HG02763 (cell line): ENCODE results near the gene GBF1.

Experiments
- ATAC-seq: cut with Tn5 transposase; IDR thresholded peaks from one replicate; pipeline ENCODE4 v1.9.1; 2021; ENCODE audit warnings: mild to moderate bottlenecking, moderate library complexity; ENCODE audit not compliant: unreplicated experiment

GBF1 gene

DNA sequence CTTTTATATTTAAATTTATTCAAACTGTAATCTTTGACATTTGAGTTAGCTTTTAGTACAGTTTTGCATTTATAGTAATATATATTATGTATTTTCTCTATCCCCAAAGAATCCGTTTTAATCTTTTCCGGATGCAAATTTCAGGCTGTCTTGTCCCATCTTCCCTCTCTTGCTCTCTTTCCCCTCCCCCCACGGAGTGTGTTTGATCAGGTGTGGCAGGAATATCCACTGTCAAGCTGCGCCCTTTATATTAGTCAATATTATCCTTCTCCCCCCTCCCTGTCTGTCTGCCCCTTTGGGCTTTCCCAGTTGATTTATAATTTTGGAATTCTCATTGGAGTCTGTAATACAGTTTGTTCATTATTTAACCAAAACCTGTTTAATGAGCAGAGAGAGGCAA, 19.0 kb downstream of the GBF1 start:
- ATAC-seq: no peak

- ATAC-seq: no peak
These were observed 21.3 kb downstream of the GBF1 start for GRCh38 chr10:102266670-102267069.

DNA sequence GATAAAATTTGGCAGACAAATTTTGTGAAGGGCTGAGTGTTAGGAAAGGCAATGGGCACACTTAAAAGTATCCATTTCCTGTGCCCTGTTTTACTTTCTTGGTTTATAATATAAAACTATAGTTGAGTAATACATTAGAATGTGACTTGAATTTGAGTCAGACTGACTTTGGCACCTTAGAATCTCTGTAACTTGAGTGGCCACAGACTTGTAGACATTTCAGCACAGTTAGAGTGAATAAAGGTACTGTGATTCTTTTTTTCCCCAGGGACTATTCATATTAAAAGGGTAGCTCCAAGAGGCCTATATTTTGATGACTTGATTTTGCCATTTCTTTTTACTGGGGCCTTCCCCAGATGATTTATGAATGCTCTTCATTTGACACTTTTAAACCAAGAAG, 22.4 kb downstream of the GBF1 start:
- no peak for ATAC-seq

- ATAC-seq: no peak
These were observed 23.1 kb downstream of the GBF1 start for GRCh38 chr10:102268375-102268888.

- no peak for ATAC-seq
These were observed 23.7 kb downstream of the GBF1 start for GRCh38 chr10:102269017-102269416.

DNA sequence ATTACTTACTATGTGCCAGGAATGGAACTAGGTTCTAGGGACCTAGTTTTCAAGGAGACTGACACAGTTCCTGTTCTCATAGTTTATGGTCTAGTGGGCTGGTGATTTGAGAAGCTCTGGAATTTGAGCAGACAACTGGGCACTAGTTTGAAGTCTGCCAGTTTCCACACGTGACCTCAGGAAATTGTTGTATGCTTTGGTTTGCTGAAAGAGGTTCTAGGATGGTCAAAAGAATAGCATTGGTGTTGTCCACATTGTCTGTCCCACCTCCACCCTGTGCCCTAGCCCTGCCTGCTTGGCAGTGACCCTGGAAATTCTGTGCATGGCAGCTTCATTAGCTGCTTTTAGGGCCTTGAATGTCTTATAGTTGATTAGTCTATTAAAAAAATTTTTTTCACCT, 28.7 kb downstream of the GBF1 start:
- ATAC-seq: no peak

GRCh38 chr10:102275343-102275742, 30.0 kb downstream of the GBF1 start:
- ATAC-seq: no peak

DNA sequence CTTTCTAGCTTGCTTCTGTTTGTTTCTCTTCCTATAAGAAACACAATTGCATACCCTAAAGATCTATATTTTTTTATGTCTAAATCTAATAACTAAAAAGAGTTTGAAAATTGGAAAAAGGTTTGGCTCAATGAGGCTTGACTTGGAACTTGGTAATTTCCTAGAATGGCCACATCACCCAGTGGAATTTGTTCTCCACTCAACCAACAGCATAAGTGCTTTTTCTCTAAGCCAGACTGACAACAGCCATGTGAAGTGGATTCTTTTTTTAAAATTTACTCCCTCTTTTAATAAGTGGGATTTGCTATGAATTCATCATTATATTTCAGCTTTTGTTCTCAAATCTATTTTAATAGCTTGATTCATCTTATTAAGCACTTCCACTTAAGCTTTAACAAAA, 33.8 kb downstream of the GBF1 start:
- no peak for ATAC-seq

DNA sequence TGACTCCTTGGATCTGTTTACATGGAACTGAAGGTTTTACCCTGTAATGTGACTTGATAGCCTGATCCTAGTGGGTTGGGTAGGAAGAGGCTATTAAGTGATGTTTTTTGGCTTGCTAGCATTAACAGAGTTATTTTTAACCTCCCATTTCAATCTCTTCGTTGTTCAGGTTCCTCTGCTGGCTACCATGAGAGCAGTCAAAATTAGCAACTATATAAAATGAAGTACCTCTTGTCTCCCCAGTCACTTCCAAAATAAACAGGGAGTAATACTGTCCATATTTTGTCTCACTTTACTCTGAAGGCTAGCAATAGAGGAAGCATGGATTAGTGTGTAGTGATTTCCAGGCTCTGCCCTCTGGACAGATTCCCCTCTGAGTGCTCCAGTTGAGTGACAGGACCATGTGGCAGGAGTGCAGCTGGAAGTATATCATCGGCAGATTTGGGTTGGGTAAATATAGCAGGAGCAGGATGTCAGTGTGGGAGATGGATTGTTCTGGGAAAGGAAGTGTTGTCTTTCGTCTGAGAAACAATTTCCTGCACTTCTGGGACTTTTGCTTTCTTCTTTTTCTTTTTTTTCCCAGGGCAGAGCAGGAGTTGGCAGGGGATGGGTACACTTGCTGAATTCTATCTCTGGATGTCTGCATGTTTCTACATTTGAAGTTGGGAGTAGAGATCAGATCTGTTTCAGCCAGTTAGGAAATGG, 35.2 kb downstream of the GBF1 start:
- ATAC-seq: no peak

DNA sequence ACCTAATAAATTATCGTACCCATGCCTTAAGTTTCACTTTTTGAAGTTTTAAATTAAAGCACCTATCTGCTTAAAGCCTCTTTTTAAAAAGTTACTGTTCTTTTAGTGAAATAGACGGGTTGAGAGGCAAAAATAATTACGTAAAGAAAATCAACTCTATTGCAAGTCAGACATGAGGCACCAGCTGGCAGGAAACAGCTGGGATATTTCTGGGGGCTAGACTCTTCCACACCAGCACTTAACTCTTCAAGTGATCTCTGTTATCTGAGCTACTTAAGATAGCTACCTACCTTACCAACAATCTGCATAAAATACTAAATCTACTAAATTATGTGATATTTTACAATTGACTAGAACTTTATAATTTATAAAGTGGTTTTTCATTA, 35.8 kb downstream of the GBF1 start:
- no peak for ATAC-seq

- ATAC-seq: no peak
These were observed 38.2 kb downstream of the GBF1 start for GRCh38 chr10:102283488-102283887.

- ATAC-seq: no peak
These were observed 38.6 kb downstream of the GBF1 start for GRCh38 chr10:102283890-102284289.

DNA sequence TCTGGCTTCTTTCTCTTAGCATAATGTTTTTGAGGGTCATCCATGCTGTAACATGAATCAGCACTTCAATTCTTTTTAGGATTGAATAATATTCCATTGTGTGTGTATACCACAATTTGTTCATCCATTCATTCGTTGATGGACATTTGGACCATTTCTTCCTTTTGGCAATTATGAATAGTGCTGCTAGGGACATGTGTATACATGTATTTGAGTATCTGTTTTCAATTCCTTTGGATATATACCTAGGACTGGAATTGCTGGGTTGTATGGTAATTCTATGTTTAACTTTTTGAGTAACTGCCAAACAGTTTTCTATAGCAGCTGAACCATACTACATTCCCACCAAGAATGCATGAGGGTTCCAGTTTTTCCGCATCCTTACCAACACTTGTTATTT, 39.2 kb downstream of the GBF1 start:
- no peak for ATAC-seq

DNA sequence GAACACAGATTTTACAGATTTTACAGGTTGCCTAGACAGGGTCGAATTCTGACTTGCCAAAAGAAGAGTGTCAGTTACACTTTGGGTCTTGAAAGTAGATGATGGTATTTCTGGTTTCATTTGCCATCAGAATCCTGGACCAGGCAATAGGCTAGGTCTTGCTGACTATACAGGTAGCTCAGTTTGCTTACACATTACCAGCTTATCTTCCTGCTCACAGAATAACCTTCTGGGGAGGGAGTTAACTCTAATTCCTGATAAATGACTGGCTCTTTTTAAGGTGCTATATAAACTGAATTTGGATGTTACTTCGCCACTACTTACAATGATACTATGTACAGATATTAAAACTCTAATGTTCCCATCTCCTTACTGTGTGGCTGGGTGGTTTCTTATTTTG, 39.8 kb downstream of the GBF1 start:
- no peak for ATAC-seq

GRCh38 chr10:102286216-102286615, 40.9 kb downstream of the GBF1 start:
- no peak for ATAC-seq

DNA sequence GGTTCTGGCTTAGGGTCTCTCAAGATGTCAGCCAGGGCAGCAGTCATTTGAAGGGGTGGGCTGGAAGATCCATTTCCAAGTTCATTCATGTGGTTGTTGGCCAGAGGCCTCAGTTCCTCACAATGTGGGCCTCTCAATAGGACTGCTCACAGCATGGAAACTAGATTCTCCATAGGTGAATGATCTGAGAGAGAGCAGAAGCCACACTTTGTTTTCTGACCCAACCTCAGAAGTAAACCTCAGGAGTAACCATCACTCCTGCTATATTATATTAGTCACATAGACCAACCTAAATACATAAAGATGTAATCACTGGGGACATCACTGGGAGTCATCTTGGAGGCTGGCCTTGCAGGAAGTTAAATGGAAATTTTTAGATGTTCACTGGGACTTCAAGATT, 42.2 kb downstream of the GBF1 start:
- ATAC-seq: no peak

GRCh38 chr10:102287991-102288390, 42.7 kb downstream of the GBF1 start:
- no peak for ATAC-seq

DNA sequence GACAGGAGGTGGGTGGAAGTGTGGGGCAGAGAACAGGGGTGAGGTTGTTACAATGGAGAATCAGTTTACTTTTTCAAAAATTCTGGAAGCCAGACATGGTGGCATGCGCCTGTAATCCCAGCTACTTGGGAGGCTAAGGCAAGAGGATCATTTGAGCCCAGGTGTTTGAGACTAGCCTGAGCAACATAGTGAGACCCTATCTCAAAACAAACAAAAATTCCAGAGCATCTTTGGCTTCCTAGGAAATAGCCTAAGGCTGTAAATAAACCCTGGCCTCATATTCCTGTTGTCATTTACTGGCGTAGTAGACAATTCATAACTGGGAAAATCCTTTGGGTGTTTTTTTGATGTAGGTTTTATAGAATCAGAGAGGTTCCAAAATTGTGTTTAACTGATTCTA, 44.0 kb downstream of the GBF1 start:
- ATAC-seq: no peak

- no peak for ATAC-seq
These were observed 44.5 kb downstream of the GBF1 start for GRCh38 chr10:102289840-102290239.

GRCh38 chr10:102291221-102291905, 46.0 kb downstream of the GBF1 start:
- no peak for ATAC-seq

DNA sequence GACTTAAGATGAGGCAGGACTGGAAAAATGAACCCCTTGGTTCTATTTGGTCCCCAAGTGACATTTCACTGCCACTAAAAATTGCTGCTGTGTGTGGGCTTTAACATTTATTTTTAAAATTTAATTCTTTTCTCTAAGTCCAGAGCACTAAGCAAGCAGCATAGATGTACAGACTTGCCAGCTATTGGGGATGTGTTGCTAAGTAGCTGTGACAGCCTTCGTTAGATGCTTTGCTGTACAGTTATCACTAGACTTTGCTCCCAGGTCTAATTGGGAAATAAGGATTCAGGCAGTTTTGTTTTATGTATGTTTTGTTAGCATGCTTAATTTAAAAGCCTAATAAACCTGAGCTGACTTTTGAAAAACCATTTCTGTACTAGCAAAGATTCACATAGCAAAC, 51.8 kb downstream of the GBF1 start:
- no peak for ATAC-seq

DNA sequence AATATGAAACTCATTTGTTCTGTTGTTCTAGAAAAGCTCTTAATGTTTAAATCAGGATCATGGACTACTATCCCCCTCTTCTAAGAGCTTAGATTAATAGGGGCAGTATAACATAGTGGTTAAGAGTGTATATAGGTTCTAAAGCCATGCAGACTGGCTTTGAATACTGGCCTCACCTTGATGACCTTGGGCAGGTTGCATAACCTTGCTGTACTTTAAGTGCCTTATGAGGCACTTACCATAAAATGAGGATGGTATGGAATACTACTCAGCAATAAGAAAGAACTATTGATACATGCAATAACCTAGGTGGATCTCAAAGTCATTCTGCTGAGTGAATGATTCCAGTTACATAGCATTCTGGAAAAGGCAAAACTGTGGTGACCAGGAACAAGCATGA, 53.6 kb downstream of the GBF1 start:
- ATAC-seq: no peak

GRCh38 chr10:102299873-102300272, 54.5 kb downstream of the GBF1 start:
- ATAC-seq: no peak
